Measurements from ENCODE around the gene NINL.

DNA sequence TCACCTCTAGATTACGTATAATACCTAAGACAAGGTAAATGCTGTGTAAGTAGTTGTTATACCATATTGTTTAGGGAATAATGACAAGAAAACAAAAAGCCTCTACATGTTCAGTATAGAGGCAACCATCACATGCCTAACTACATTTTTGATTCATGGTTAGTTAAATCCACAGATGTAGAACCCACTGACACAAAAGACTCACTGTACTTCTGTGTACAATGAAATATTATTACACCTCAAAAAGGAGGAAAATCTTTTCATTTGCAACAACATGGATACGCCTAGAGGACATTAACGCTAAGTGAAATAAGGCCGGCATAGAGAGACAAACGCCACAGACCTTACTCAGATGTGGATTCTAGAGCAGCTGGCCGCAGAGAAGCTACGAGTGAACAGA lies 50.5 kb downstream of the NINL start:
- no peak for TF ChIP-seq POLR2A (IDR thresholded peaks at IDR 0.05)
- TF ChIP-seq, protein P1, sequence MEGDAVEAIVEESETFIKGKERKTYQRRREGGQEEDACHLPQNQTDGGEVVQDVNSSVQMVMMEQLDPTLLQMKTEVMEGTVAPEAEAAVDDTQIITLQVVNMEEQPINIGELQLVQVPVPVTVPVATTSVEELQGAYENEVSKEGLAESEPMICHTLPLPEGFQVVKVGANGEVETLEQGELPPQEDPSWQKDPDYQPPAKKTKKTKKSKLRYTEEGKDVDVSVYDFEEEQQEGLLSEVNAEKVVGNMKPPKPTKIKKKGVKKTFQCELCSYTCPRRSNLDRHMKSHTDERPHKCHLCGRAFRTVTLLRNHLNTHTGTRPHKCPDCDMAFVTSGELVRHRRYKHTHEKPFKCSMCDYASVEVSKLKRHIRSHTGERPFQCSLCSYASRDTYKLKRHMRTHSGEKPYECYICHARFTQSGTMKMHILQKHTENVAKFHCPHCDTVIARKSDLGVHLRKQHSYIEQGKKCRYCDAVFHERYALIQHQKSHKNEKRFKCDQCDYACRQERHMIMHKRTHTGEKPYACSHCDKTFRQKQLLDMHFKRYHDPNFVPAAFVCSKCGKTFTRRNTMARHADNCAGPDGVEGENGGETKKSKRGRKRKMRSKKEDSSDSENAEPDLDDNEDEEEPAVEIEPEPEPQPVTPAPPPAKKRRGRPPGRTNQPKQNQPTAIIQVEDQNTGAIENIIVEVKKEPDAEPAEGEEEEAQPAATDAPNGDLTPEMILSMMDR (IDR thresholded peaks at IDR 0.05 in 4 of 5, conservative IDR thresholded peaks at IDR 0.05 in 1 of 5) = no peak

All from gastrocnemius medialis (tissue), 4 donors.